Spleen (tissue), 7 donors: Measurements from ENCODE around the gene ZNF70.

Experiments used
- POLR2A ChIP-seq, 3 donors: fragments of 450-650 bp; IDR thresholded peaks; one replicate each; pipeline ENCODE4 v1.5.1; 2017; ENCODE audit warnings: antibody characterized with exemption in 3 of 3, mild to moderate bottlenecking in 1 of 3
- TF ChIP-seq, protein P1 (sequence below), 11 experiments: fragments of 200-600 bp in 7 of 11; fragments of 450-650 bp in 4 of 11; sonication (generic) in 4 of 11; IDR thresholded peaks in 8 of 11; conservative IDR thresholded peaks in 3 of 11; 1 replicate in 7 of 11; 2 replicates in 4 of 11; pipeline versions ENCODE4 v1.4.0 to v1.8.0; 2016 to 2021; ENCODE audit warnings: antibody characterized with exemption in 11 of 11, inconsistent platforms in 4 of 11, mild to moderate bottlenecking in 1 of 11
- donor health status: DM: no; HTN: no; CAD: no; lungs with moderate emphysema.
- donor health status: DM: no; HTN: no; CAD: no.
- donor health status: DM: no; HTN: no; CAD: no.

- TF ChIP-seq, protein P1, sequence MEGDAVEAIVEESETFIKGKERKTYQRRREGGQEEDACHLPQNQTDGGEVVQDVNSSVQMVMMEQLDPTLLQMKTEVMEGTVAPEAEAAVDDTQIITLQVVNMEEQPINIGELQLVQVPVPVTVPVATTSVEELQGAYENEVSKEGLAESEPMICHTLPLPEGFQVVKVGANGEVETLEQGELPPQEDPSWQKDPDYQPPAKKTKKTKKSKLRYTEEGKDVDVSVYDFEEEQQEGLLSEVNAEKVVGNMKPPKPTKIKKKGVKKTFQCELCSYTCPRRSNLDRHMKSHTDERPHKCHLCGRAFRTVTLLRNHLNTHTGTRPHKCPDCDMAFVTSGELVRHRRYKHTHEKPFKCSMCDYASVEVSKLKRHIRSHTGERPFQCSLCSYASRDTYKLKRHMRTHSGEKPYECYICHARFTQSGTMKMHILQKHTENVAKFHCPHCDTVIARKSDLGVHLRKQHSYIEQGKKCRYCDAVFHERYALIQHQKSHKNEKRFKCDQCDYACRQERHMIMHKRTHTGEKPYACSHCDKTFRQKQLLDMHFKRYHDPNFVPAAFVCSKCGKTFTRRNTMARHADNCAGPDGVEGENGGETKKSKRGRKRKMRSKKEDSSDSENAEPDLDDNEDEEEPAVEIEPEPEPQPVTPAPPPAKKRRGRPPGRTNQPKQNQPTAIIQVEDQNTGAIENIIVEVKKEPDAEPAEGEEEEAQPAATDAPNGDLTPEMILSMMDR (IDR thresholded peaks at IDR 0.05 in 8 of 11, conservative IDR thresholded peaks at IDR 0.05 in 3 of 11), result no peak
- no peak for TF ChIP-seq POLR2A (IDR thresholded peaks at IDR 0.05)
Observed at GRCh38 chr22:23714596-23715578, 36.0 kb downstream of the ZNF70 start.
